ENCODE measurements around the gene TDRD5.

GRCh38 chr1:179731643-179732042 is 140.0 kb downstream of the TDRD5 start:
- no peak for TF ChIP-seq CTCF (IDR thresholded peaks at IDR 0.05; ENCODE audit: insufficient read depth, low read depth, low read length)
- TF ChIP-seq EZH2 (IDR thresholded peaks at IDR 0.05; ENCODE audit: insufficient read depth, low read length) = no peak
